Smooth muscle cell of bladder (primary cell): ENCODE data around the gene ANAPC5. TPM values are rescaled to one million over a fixed set of nuclear protein-coding genes. Genes with fewer than 3 reads are reported as not detected.

Source experiments
- total RNA-seq: library from RNA; depleted of rRNA; stranded (reverse); fragments of >200 nt; gene quantifications from 2 replicates; pipeline ENCODE4 v1.2.3, GENCODE V29; 2014

ANAPC5 gene, protein sequence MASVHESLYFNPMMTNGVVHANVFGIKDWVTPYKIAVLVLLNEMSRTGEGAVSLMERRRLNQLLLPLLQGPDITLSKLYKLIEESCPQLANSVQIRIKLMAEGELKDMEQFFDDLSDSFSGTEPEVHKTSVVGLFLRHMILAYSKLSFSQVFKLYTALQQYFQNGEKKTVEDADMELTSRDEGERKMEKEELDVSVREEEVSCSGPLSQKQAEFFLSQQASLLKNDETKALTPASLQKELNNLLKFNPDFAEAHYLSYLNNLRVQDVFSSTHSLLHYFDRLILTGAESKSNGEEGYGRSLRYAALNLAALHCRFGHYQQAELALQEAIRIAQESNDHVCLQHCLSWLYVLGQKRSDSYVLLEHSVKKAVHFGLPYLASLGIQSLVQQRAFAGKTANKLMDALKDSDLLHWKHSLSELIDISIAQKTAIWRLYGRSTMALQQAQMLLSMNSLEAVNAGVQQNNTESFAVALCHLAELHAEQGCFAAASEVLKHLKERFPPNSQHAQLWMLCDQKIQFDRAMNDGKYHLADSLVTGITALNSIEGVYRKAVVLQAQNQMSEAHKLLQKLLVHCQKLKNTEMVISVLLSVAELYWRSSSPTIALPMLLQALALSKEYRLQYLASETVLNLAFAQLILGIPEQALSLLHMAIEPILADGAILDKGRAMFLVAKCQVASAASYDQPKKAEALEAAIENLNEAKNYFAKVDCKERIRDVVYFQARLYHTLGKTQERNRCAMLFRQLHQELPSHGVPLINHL
- total RNA-seq = 113 and 126 TPM in 2 replicates

DNA sequence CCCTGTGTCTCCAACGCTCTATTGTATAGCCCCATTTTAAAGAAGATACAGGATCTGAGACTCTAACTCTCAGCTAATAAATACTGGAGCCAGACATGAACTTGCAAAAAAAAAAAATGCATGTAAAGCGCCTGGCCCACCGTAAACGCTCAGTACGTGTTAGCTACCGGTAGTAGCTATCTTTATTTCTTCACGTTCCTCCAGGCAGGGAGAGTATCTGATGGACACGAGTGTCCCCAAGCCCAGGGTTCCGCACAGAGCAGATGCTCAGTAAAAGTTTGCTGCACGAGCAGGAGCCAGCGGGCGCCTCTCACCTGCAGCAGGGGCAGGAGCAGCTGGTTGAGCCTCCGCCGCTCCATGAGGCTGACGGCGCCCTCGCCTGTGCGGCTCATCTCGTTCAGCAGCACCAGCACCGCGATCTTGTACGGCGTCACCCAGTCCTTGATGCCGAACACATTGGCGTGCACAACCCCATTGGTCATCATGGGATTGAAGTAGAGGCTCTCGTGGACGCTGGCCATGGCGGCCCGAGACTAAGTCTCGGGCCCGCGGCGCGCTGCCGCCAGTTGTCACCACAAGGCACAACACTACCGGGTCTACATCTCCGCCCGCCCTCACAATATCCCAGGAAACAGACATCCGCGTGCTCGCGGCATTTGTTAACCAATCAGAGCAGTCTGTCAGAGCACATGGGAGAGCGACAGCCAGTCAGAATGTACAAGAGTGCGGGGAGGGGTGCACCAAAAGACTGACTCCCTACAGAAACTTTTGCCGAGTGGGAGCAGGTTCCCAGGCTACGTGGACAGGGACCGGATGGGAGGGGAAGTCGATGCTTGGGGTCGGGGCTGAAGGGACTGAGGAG, at the start of gene ANAPC5:
ANAPC5 (minus strand) TSS at position 592 of the 862 bp plus-strand sequence; CDS start at position 521, 71 bp downstream.

DNA sequence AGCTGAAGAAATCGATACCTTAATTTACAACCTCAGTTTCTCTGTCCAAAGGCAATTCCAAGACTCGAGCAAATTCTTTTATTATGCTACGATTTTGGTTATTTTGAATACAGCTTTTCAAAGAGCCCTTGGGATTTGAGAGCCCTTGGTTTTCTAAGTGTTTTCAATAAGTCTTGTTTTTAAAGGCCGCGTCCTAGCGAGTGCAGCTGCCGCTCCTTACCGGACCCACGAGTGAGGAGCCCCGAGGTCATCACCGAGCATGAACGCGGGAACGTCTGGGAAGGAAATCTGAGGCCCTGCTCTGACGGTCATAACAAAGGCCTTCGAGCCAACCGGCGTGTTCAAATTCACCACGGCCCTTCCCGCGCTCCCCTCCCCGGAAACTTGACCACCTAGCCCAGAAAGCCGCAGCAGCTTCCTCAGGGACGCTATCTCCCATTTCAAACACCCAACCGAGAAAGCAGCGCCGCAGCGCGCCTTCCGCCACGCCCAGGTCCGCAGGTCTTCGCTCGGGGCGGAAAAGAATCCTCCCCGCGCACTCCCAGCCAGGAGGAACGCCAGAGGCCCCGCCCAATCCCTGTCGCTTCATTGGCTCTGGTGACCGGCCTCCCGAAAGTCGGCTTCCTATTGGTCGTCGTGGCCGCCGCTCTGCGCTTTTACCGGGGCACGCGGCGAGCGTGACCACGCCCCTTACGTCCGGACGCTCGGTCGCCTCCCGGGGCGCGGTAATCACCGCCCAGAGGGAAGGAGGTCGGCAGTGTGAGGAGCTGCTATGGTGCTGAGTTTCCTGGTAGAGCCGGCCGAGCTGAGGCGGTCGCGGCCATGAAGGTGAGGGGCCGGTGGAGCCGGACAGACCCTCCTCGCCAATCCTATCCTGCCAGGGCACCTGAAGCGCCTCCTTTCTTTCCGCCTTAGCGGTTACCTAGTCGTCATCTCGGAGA, 47.5 kb upstream of the ANAPC5 start, which contains the start of gene RNF34:
RNF34 (plus strand) TSS at position 728 of the 941 bp plus-strand sequence; CDS start at position 823, 95 bp downstream.

DNA sequence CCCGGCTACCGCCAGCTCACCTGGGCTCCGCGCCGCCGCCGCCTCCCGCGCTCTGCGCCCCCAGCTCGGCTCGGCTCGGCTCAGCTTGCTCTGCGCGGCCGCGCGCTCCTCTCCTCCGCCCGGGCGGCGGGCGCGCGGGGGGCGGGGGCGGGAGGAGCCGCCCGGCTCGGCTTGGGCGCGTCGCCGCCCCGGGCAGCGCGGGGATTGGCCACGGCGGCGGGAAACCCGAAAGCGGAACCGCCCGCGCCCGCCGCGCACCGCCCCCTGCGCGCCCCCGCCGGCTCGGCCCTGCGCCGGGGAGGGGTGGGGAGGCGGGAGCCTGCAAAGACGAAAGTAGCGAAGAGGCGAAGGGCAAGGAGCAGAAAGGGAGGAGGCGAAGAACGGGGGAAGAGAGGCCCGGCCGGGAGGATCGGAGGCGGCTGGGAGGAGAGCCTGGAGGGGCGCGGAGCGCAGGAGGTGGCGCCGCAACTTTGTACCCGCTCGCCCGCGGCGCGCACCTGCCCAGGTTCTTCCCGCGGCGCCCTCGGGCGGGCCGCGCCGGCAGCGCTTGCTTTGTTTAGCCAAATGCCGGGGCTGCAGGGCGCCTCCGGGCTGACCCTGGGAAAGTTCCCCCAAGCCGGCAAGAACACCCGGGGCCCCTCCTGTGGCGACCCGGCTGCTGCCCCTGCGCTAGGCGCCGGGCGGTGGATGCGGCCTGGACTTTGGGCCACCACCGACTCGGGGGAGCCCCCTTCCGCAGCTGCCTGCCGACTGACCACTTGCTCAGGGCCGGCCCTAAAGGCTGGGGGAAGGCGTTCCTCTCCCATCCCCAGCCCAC, 55.4 kb downstream of the ANAPC5 start, which contains the start of gene CAMKK2:
CAMKK2 (minus strand) TSS at position 92 of the 817 bp plus-strand sequence. CDS start 22,183 bp downstream, outside the sequence.

Other genes starting within 250 kb of the ANAPC5 start
- gene P2RX7, start 219.5 kb downstream of the ANAPC5 start, total RNA-seq = 0.65 and 1.7 TPM in 2 replicates
- 19.5 and 30.4 TPM in 2 replicates for gene P2RX4, start 142.3 kb downstream of the ANAPC5 start, total RNA-seq
- 9.5 and 13.7 TPM in 2 replicates for gene CAMKK2, start 55.7 kb downstream of the ANAPC5 start, total RNA-seq
- gene RNF34, start 47.7 kb upstream of the ANAPC5 start, total RNA-seq = 69.5 and 93.7 TPM in 2 replicates
- gene KDM2B, start 228.6 kb upstream of the ANAPC5 start, total RNA-seq = 16.9 and 22.2 TPM in 2 replicates